ENCODE results near the gene PTPRD. TPM values are rescaled to one million over a fixed set of nuclear protein-coding genes. Genes with fewer than 3 reads are reported as not detected.

The PTPRD gene
- total and polyA plus RNA-seq, 9 of the 15 experiments (the other 6 are each of a cell fraction or from before 2014, with no cell fraction given), result 0.11 TPM; not detected in 8

DNA sequence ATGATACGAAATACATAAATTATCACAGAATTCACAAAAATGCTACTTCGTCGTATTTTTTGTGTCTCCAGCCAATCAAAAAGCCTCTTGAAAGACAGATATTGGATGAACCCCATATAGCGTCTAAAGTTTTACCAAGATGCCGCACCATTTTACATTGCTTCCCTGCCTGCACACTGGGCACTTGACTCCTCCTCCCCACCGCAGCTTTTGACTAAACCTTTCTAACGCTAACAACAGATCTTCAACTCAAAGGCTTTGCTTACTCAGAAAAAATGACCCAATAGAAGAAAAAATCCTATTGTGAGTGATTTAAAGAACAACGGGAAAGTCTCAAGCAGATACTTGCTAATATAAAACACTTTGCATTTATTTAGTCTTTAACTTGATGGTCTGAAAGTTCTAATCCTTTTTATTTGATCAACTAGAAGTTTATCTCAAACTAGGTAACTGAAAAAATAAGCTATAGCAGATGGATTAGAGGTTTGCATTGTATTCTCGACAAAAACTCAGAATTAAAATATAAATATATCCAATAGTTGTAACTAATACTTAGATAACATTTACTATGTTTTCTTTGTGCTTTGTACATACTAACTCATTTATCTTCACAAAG is 2204.1 kb downstream of the PTPRD start (continued):
- TF ChIP-seq, protein P1, sequence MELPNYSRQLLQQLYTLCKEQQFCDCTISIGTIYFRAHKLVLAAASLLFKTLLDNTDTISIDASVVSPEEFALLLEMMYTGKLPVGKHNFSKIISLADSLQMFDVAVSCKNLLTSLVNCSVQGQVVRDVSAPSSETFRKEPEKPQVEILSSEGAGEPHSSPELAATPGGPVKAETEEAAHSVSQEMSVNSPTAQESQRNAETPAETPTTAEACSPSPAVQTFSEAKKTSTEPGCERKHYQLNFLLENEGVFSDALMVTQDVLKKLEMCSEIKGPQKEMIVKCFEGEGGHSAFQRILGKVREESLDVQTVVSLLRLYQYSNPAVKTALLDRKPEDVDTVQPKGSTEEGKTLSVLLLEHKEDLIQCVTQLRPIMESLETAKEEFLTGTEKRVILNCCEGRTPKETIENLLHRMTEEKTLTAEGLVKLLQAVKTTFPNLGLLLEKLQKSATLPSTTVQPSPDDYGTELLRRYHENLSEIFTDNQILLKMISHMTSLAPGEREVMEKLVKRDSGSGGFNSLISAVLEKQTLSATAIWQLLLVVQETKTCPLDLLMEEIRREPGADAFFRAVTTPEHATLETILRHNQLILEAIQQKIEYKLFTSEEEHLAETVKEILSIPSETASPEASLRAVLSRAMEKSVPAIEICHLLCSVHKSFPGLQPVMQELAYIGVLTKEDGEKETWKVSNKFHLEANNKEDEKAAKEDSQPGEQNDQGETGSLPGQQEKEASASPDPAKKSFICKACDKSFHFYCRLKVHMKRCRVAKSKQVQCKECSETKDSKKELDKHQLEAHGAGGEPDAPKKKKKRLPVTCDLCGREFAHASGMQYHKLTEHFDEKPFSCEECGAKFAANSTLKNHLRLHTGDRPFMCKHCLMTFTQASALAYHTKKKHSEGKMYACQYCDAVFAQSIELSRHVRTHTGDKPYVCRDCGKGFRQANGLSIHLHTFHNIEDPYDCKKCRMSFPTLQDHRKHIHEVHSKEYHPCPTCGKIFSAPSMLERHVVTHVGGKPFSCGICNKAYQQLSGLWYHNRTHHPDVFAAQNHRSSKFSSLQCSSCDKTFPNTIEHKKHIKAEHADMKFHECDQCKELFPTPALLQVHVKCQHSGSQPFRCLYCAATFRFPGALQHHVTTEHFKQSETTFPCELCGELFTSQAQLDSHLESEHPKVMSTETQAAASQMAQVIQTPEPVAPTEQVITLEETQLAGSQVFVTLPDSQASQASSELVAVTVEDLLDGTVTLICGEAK (IDR thresholded peaks at IDR 0.05), result no peak
- TF ChIP-seq, protein P1 (CRISPR knock-in tag; IDR thresholded peaks at IDR 0.05), result no peak
- TF ChIP-seq ZNF668 (CRISPR knock-in tag; IDR thresholded peaks at IDR 0.05) (no peak), TAF15 (IDR thresholded peaks at IDR 0.05; ENCODE audit: low read depth, low read length) (no peak)
- TF ChIP-seq, protein P2, sequence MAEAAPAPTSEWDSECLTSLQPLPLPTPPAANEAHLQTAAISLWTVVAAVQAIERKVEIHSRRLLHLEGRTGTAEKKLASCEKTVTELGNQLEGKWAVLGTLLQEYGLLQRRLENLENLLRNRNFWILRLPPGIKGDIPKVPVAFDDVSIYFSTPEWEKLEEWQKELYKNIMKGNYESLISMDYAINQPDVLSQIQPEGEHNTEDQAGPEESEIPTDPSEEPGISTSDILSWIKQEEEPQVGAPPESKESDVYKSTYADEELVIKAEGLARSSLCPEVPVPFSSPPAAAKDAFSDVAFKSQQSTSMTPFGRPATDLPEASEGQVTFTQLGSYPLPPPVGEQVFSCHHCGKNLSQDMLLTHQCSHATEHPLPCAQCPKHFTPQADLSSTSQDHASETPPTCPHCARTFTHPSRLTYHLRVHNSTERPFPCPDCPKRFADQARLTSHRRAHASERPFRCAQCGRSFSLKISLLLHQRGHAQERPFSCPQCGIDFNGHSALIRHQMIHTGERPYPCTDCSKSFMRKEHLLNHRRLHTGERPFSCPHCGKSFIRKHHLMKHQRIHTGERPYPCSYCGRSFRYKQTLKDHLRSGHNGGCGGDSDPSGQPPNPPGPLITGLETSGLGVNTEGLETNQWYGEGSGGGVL (CRISPR knock-in tag; IDR thresholded peaks at IDR 0.05), result no peak
